Measurements from ENCODE around the gene NOTCH2.
"Not testable (repeated sequence)": the region's sequence is repeated elsewhere in the genome, so short reads cannot be mapped to it uniquely, and the experiment has no call there.

The NOTCH2 gene

GRCh38 chr1:120048208-120048607, 21.3 kb downstream of the NOTCH2 start:
- DNase-seq: not testable (repeated sequence)

- DNase-seq: not testable (repeated sequence)
These were observed 27.7 kb downstream of the NOTCH2 start for GRCh38 chr1:120041771-120042170.

GRCh38 chr1:120032253-120032652, 37.2 kb downstream of the NOTCH2 start:
- DNase-seq: not testable (repeated sequence)

- DNase-seq: not testable (repeated sequence)
These were observed 45.7 kb downstream of the NOTCH2 start for GRCh38 chr1:120023791-120024190.

- not testable (repeated sequence) for DNase-seq
These were observed 54.5 kb downstream of the NOTCH2 start for GRCh38 chr1:120014978-120015377.

- not testable (repeated sequence) for DNase-seq
These were observed 61.1 kb downstream of the NOTCH2 start for GRCh38 chr1:120008320-120008719.

GRCh38 chr1:120007850-120008249, 61.6 kb downstream of the NOTCH2 start:
- not testable (repeated sequence) for DNase-seq

- DNase-seq: not testable (repeated sequence)
These were observed 68.4 kb downstream of the NOTCH2 start for GRCh38 chr1:120001035-120001434.

- not testable (repeated sequence) for DNase-seq
These were observed 72.6 kb downstream of the NOTCH2 start for GRCh38 chr1:119996731-119997312.

GRCh38 chr1:119995975-119996374, 73.5 kb downstream of the NOTCH2 start:
- DNase-seq: not testable (repeated sequence)

- DNase-seq: no peak
These were observed 81.0 kb downstream of the NOTCH2 start for GRCh38 chr1:119988306-119989062.

- no peak for DNase-seq
These were observed 81.8 kb downstream of the NOTCH2 start for GRCh38 chr1:119987686-119988085.

GRCh38 chr1:119987112-119987511, 82.3 kb downstream of the NOTCH2 start:
- DNase-seq: no peak

GRCh38 chr1:119986007-119986497, 83.4 kb downstream of the NOTCH2 start:
- no peak for DNase-seq

- DNase-seq: no peak
These were observed 84.7 kb downstream of the NOTCH2 start for GRCh38 chr1:119984771-119985170.

GRCh38 chr1:119981986-119982815, 87.3 kb downstream of the NOTCH2 start:
- DNase-seq: no peak

GRCh38 chr1:119981496-119981895, 88.0 kb downstream of the NOTCH2 start:
- DNase-seq: no peak

GRCh38 chr1:119978018-119978505, 91.4 kb downstream of the NOTCH2 start:
- DNase-seq: no peak

- not testable (repeated sequence) for DNase-seq
These were observed 92.2 kb downstream of the NOTCH2 start for GRCh38 chr1:119977113-119977736.

GRCh38 chr1:119975582-119976254, 93.7 kb downstream of the NOTCH2 start:
- not testable (repeated sequence) for DNase-seq

GRCh38 chr1:119975006-119975405, 94.5 kb downstream of the NOTCH2 start:
- DNase-seq: no peak

- DNase-seq: no peak
These were observed 95.4 kb downstream of the NOTCH2 start for GRCh38 chr1:119974013-119974412.
